ENCODE measurements around the gene PROKR2. TPM values are rescaled to one million over a fixed set of nuclear protein-coding genes. Genes with fewer than 3 reads are reported as not detected.

Gene PROKR2
- total RNA-seq, 1 experiment from 2014 or later: not detected

GRCh38 chr20:5282561-5282960 is 34.2 kb downstream of the PROKR2 start:
- no peak for DNase-seq (ENCODE audit: low spot score)

GRCh38 chr20:5279661-5280060 is 37.1 kb downstream of the PROKR2 start:
- no peak for DNase-seq (ENCODE audit: low spot score)

- DNase-seq (ENCODE audit: low spot score): no peak
Observed at GRCh38 chr20:5272268-5272667, 44.5 kb downstream of the PROKR2 start.

- DNase-seq (ENCODE audit: low spot score): no peak
Observed at GRCh38 chr20:5270603-5271002, 46.2 kb downstream of the PROKR2 start.

- DNase-seq (ENCODE audit: low spot score): no peak
Observed at GRCh38 chr20:5268449-5268848, 48.3 kb downstream of the PROKR2 start.

GRCh38 chr20:5267092-5267491 is 49.7 kb downstream of the PROKR2 start:
- no peak for DNase-seq (ENCODE audit: low spot score)

Other genes with a start within 250 kb of the PROKR2 start
- 149 and 196 TPM in 2 replicates for gene TMEM230, start 203.9 kb downstream of the PROKR2 start, total RNA-seq (2014; rRNA removed; shearing (Covaris generic))
- 510 and 571 TPM in 2 replicates for gene PCNA, start 197.0 kb downstream of the PROKR2 start, total RNA-seq (2014; rRNA removed; shearing (Covaris generic))
- gene CDS2, start 189.9 kb downstream of the PROKR2 start, total RNA-seq (2014; rRNA removed; shearing (Covaris generic)): 22.2 and 22.6 TPM in 2 replicates

Data from H4 (cell line).